Jurkat, Clone E6-1 (cell line): ENCODE data around the gene ITSN2.

ENCODE experiments used
- DNase-seq: peaks from one replicate; pipeline ENCODE4 v3.0.0-alpha.2; 2011; ENCODE audit warnings: low read depth, low spot score
- H3K4me3 ChIP-seq: 2 replicates; pipeline ENCODE4 v1.5.1; 2011; ENCODE audit warnings: mild to moderate bottlenecking, low read length, control low read depth, moderate library complexity

The ITSN2 gene

GRCh38 chr2:24285484-24286152 is 74.7 kb downstream of the ITSN2 start:
- DNase-seq: no peak
- H3K4me3 ChIP-seq: no peak overlapping the region

DNA sequence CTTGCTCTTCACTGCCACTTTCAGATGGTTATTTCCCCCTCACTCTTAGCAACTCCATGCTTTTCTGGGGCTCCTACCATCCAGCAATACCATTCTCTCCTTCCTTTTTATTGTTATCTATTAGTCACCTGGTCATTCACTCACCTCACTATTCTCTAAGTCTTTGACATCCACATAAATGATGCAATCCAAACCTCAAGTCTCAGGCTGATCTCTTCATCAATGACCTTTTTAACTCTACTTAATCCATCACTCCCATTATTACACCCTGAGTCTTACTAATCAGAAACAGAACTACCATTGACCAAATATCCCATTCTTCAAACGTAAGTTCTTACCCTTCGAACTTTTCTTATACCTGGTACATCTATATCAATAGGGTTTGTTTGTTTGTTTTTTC is 79.7 kb downstream of the ITSN2 start:
- no peak for DNase-seq
- no peak overlapping the region for H3K4me3 ChIP-seq

DNA sequence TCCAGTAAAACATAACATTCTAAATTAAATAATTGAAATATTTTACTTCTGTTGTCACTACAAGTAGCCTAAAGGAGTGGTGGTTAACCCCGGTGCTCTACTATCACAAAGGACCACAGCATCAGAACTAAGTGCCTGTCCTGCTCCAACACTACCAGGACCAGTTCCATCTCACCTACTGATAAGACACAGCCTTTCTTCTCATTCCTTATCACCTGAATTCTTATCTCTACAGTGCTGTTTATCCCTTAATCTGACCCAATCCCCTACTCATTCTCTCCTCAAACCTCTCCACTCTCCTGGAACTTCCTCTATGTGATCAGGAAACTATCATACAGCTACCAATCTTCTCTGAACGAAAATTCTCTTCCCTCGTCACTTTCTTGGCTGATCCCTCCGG is 80.2 kb downstream of the ITSN2 start:
- DNase-seq: no peak
- H3K4me3 ChIP-seq: no peak overlapping the region

- DNase-seq: no peak
Measured at GRCh38 chr2:24276349-24276899, 83.9 kb downstream of the ITSN2 start.

GRCh38 chr2:24274809-24275208 is 85.5 kb downstream of the ITSN2 start:
- no peak overlapping the region for H3K4me3 ChIP-seq
- DNase-seq: no peak

More at GRCh38 chr2:24276349-24276899, 83.9 kb downstream of the ITSN2 start:
- H3K4me3 ChIP-seq: no peak overlapping the region

- no peak for DNase-seq
- no peak overlapping the region for H3K4me3 ChIP-seq
Measured at GRCh38 chr2:24273598-24273997, 86.7 kb downstream of the ITSN2 start.

- DNase-seq: no peak
- H3K4me3 ChIP-seq: no peak overlapping the region
Measured at GRCh38 chr2:24272907-24273306, 87.4 kb downstream of the ITSN2 start.

GRCh38 chr2:24272161-24272802 is 88.1 kb downstream of the ITSN2 start:
- no peak for DNase-seq
- H3K4me3 ChIP-seq: no peak overlapping the region

DNA sequence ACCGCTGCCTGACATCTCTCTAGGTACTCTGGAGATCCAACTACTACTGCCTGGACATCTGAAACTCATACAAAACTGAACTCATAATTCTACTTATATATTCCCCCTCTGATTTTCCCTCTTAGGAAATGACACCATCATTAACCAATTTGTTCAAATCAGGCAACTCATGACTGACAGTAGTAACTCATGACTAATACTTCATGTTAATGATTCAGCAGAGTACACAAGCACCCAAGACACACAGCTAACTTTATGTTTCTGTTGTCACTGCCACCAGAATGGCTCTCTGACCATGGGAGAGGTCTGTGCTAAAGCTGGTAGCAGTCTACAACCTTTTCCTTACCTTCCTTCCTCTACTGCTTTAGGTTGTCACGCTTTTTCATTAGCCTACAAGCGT is 91.1 kb downstream of the ITSN2 start:
- no peak for DNase-seq
- no peak overlapping the region for H3K4me3 ChIP-seq

DNA sequence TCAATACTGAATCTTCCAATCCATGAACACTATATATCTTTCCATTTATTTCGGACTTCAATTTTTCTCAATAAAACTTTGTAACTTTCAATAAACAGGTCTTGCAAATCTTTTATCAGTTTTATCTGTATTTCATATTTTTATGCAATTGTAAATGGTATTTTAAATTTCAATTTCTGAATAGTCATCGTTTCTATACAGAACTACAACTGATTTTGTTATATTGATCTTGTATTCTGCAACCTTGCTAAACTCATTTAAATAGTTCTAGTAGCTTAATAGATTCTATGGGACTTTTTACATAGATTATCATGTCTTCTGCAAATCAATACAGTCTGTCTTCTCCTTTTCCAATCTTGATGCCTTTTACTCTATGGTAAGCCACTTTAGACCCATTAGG is 95.1 kb downstream of the ITSN2 start:
- H3K4me3 ChIP-seq: no peak overlapping the region
- DNase-seq: no peak

DNA sequence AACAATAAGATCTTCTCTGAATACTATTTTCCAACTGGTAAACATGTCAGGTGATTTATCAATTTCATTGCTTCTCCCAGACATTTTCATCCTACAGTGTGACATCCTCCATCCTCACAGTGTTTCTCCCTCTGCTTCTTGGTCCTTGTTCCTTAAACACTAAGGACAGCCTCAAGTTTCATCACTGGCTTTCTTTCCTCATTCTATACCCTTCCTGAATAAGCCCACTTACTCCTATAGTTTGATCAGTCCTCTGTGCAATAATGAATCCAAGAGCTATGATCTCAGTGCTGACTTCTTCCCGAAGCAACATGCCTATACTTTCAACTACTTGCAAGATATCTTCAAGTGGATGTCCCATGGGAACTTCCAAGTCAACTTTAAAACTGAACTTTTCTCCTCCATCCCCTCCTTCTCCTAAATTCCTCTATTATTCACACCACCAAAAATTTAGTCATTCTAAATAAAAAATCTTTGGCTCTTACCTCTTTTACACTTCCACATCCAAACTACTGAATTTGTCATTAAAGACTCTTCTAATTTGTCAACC is 97.8 kb downstream of the ITSN2 start:
- no peak for DNase-seq

GRCh38 chr2:24261441-24261840 is 98.9 kb downstream of the ITSN2 start:
- H3K4me3 ChIP-seq: no peak overlapping the region
- no peak for DNase-seq

More for the DNA sequence above, 97.8 kb downstream of the ITSN2 start:
- H3K4me3 ChIP-seq: no peak overlapping the region

DNA sequence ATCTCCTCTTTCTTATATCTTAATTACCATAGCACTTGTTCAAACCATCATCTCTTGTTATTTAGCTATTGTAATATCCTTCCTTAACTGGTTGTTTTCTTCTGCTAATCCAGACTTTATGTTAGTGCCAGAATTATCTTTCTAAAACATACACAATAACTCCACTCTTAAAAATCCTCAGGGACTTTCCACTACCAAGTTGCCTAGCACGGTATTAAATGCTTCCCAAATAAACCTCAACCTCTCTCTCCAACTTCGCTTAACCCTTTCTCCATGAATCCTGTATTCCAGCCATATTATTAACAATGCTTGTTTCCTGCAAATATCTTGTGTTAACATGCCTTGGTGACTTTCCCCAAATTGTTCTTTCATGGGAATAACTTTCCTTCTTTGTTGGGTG is 101.0 kb downstream of the ITSN2 start:
- DNase-seq: no peak
- no peak overlapping the region for H3K4me3 ChIP-seq

DNA sequence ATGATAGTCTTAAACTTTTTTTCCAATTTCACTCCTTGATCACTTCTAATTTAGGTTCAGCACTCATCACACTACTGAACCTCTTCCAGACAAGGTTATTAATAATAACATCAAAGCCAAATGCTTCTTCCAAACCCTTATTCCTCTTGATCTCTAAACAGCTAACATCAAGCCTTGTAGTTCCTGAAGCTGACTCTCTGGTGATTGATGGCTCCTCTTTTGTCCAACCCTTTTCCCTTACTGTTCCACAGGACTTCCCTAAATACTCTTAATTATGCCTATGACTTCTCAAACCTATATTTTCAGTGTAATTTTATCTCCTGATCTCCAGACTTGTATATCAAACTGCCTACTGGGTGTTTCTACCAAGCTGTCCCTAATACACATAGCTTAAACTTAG is 101.6 kb downstream of the ITSN2 start:
- no peak overlapping the region for H3K4me3 ChIP-seq
- DNase-seq: no peak

DNA sequence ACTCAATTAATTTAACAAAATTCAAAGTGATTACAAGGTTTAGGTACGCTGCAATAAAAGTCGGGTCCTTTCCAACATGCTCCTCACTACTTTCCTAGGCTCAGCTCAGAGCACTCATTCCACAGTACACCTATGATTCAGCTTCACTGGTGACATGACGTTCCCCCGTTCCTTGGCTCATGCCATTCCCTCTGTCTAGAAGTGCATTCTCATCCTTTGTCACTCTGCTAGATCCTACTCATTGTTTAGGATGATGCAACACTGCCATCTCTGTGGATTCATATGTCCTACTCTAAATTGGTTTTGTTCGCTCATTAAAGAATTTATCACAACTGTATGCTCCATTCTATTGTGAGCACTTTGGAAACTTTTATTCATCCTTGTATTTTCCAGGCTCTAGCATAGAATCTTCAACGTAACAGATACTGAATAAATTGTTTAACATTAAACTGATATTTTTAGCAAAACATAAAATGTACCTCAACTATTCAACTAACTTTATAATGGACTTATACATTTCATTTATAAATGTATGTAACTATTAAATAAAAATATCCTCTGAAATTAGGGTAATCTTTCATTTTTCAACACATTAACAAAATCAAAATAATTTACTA is 106.9 kb downstream of the ITSN2 start:
- no peak overlapping the region for H3K4me3 ChIP-seq
- no peak for DNase-seq

- DNase-seq: no peak
- no peak overlapping the region for H3K4me3 ChIP-seq
Measured at GRCh38 chr2:24247592-24247991, 112.7 kb downstream of the ITSN2 start.

DNA sequence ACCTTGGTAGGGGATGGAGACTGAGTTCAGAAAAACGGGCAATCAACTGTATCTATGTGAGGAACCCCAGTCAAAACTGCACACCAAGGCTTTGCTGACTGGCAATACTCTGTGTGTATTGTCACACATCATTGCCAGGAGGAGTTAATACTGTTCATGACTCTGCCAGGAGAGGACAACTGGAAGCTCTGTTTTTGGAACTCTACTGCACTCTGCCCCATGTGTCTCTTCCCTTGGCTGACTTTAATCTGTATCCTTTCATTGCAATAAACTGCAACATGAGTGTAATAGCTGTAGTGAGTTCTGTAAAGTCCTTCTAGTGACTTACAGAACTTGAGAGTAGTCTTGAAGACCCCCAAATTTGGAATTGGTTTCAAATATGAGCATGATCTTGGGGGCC is 113.2 kb downstream of the ITSN2 start:
- H3K4me3 ChIP-seq: no peak overlapping the region
- no peak for DNase-seq

DNA sequence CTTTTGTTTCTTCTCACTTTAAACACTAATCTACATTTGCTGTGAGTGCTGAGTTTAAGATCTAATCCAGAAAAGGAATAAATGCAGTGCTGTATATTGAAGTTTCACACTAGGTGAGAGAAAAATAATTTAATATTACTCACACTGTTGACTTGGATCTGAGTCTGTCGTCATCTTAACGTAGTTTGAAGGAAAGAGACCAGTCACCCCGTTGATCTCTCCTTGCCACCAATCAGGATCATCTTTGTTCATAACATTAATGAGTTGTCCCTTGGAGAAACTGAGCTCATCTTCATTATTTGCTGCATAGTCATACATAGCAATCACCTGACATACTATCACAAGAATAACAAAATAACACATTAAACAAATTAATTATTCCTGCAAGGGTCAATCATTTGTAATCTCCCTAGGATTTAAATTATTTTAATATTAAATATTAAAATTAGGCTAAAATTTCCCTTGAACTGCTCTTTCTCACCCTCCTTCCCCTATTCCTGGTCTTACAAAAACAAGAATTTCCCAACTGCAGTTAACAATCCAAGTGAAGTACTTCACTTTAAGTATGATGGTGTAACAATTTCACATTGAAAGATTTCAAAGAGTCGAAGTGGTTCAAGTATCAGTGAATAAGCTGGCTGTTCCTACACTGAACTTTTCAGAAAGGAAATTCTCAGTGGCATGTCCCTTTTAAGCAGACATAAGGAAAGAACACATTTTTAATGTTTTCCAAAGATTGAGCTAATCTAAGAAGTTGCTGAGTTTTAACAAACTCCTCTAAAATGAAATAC is 114.2 kb downstream of the ITSN2 start:
- no peak overlapping the region for H3K4me3 ChIP-seq
- DNase-seq: no peak

DNA sequence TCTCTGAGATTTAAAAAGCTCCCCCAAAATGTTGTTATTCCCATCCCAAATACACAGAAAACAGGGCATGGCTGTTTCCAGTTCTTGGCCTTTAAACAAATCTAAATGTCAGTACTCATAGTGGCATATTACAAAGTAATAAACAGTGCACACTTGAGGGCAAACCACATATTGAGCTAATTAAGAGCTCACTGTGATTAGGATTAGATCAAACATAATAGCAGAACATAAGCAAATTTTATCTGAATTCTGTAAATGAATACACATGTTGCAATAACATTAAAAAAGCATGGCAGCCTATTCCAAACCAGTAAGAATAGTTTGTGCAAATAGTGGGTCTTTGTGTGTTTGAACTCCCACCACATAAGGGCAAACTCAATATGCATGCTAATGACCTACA is 118.8 kb downstream of the ITSN2 start:
- DNase-seq: no peak
- no peak overlapping the region for H3K4me3 ChIP-seq
